Prostate gland (tissue), 2 donors: ENCODE data around the gene EZH1.

Experiments used
- CTCF ChIP-seq, 4 experiments: fragments of 200-600 bp in 2 of 4; fragments of 450-650 bp in 2 of 4; sonication (generic) in 2 of 4; IDR thresholded peaks; 1 replicate in 3 of 4; 2 replicates in 1 of 4; pipeline ENCODE4 v1.5.1; 2016 to 2019; ENCODE audit warnings: antibody characterized with exemption in 4 of 4, mild to moderate bottlenecking in 2 of 4, moderate library complexity in 2 of 4
- POLR2A ChIP-seq: fragments of 450-650 bp; IDR thresholded peaks from one replicate; pipeline ENCODE4 v1.6.1; 2016; ENCODE audit warnings: antibody characterized with exemption, mild to moderate bottlenecking

DNA sequence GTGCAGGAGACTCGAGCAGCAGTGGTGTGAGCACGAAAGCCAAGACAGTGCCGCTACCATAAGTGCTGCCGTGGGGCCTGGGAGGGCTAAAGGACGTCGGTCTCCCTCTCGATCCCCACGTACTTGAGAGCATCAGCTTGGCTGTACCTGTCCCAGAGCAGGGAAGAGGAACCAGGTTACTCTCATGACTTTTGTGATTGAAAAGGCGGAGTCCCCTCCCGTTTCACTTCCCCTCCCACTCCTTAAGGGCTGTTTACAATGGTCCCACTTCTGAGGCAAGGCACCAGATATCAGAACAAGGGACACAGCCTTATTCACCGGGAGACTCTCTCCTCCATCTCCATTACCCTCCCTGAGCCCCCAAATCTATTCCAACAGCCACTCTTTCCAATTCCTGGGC is 42.4 kb downstream of the EZH1 start:
- TF ChIP-seq CTCF (IDR thresholded peaks at IDR 0.05): no peak
- TF ChIP-seq POLR2A: no peak
